ENCODE results near the gene EIPR1. TPM values are rescaled to one million over a fixed set of nuclear protein-coding genes. Genes with fewer than 3 reads are reported as not detected.

Gene EIPR1
- total and polyA plus RNA-seq, 2 of the 13 experiments (the other 11 are each of a cell fraction or from before 2014, with no cell fraction given): 70.0 to 96.3 TPM

GRCh38 chr2:3264010-3264744 is 113.4 kb downstream of the EIPR1 start:
- Histone ChIP-seq H3K27me3 (ENCODE audit: control insufficient read depth in 1 of 2, insufficient read depth in 2 of 2, low read length in 2 of 2) (no peaks in the 10 kb centered on the region), H3K9ac (ENCODE audit: insufficient read depth, low read depth, low read length) (no peak overlapping the region), H3K9me3 (ENCODE audit: low read length) (no peaks in the 10 kb centered on the region), H3K4me3 (replicated peaks in 1 of 3; ENCODE audit: insufficient read depth in 1 of 3, low read depth in 2 of 3, low read length in 3 of 3) (no peak overlapping the region), H3K27ac (ENCODE audit: extremely low read length, insufficient read depth, low read length) (no peak overlapping the region), H3K4me1 (ENCODE audit: insufficient read depth, low read length) (no peaks in the 10 kb centered on the region), H3K79me2 (ENCODE audit: insufficient read depth, low read length) (peaks cover 3% of the 10 kb centered on the region), H4K20me1 (ENCODE audit: insufficient read depth, low read length) (peaks cover 4% of the 10 kb centered on the region; the same call in 1 of the 2 replicates), H3K36me3 (replicated peaks in 1 of 2; ENCODE audit: control insufficient read depth in 1 of 2, insufficient read depth in 2 of 2, low read length in 2 of 2) (peaks cover 12 to 21% of the 10 kb centered on the region in 2 experiments; a peak in 3 of 5 replicates), H2AFZ (ENCODE audit: low read length) (no peak overlapping the region), H3K4me2 (ENCODE audit: low read depth, low read length) (no peak overlapping the region)
- POLR2A ChIA-PET: no interaction called here
- TF ChIP-seq KLF9 (CRISPR knock-in tag; IDR thresholded peaks at IDR 0.05; ENCODE audit: low read depth): no peak
- no peak for TF ChIP-seq ZNF777 (CRISPR knock-in tag; IDR thresholded peaks at IDR 0.05)
- TF ChIP-seq ZNF784 (CRISPR knock-in tag; IDR thresholded peaks at IDR 0.05; ENCODE audit: borderline replicate concordance): no peak
- no peak for TF ChIP-seq HCFC1 (IDR thresholded peaks at IDR 0.05; ENCODE audit: low read depth, low read length)
- TF ChIP-seq DPF2 (CRISPR knock-in tag; IDR thresholded peaks at IDR 0.05; ENCODE audit: borderline replicate concordance, low read depth): no peak
- BruUV-seq (replicated peaks): no TSS peak
- ATAC-seq (no peak), DNase-seq (ENCODE audit: low spot score) (no peak), FAIRE-seq (no peak)
- intact Hi-C loops (cut with micrococcal nuclease; ENCODE audit: unreplicated experiment) (no loop called here), in situ Hi-C loops (cut with HindIII; ENCODE audit: extremely low pct_ligation_motif_present, low pct_unique_long_range_greater_than_20kb) (no loop called here)
- 97% methylated on average over 12 of the region's 12 CpGs for WGBS (ENCODE audit: low lambda C conversion rate)
- CTCF ChIA-PET (ENCODE audit: low intra/inter-chr PET ratio, low total read pairs): no interaction called here

- H3K36me3 ChIP-seq (replicated peaks in 1 of 2; ENCODE audit: control insufficient read depth in 1 of 2, insufficient read depth in 2 of 2, low read length in 2 of 2): peaks cover 9 to 15% of the 10 kb centered on the region in 2 experiments; a peak in 3 of 5 replicates
- BruUV-seq (replicated peaks): no TSS peak
- H3K4me3 ChIP-seq (replicated peaks in 1 of 3; ENCODE audit: insufficient read depth in 1 of 3, low read depth in 2 of 3, low read length in 3 of 3): no peak overlapping the region
- H3K9ac ChIP-seq (ENCODE audit: insufficient read depth, low read depth, low read length): no peak overlapping the region
- CTCF ChIA-PET (ENCODE audit: low intra/inter-chr PET ratio, low total read pairs): no interaction called here
- FAIRE-seq (no peak), ATAC-seq (no peak), DNase-seq (ENCODE audit: low spot score) (no peak)
- H3K4me2 ChIP-seq (ENCODE audit: low read depth, low read length): no peak overlapping the region
- H4K20me1 ChIP-seq (ENCODE audit: insufficient read depth, low read length): peaks cover 4% of the 10 kb centered on the region; the same call in 1 of the 2 replicates
- in situ Hi-C loops (cut with HindIII; ENCODE audit: extremely low pct_ligation_motif_present, low pct_unique_long_range_greater_than_20kb): no loop called here
- TF ChIP-seq, protein P1, sequence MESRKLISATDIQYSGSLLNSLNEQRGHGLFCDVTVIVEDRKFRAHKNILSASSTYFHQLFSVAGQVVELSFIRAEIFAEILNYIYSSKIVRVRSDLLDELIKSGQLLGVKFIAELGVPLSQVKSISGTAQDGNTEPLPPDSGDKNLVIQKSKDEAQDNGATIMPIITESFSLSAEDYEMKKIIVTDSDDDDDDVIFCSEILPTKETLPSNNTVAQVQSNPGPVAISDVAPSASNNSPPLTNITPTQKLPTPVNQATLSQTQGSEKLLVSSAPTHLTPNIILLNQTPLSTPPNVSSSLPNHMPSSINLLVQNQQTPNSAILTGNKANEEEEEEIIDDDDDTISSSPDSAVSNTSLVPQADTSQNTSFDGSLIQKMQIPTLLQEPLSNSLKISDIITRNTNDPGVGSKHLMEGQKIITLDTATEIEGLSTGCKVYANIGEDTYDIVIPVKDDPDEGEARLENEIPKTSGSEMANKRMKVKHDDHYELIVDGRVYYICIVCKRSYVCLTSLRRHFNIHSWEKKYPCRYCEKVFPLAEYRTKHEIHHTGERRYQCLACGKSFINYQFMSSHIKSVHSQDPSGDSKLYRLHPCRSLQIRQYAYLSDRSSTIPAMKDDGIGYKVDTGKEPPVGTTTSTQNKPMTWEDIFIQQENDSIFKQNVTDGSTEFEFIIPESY (CRISPR knock-in tag; IDR thresholded peaks at IDR 0.05): peak; percentile 70
- TF ChIP-seq AGO2 (optimal IDR thresholded peaks at IDR 0.05; ENCODE audit: low read depth, low read length): peak; percentile 29
- TF ChIP-seq, protein P2, sequence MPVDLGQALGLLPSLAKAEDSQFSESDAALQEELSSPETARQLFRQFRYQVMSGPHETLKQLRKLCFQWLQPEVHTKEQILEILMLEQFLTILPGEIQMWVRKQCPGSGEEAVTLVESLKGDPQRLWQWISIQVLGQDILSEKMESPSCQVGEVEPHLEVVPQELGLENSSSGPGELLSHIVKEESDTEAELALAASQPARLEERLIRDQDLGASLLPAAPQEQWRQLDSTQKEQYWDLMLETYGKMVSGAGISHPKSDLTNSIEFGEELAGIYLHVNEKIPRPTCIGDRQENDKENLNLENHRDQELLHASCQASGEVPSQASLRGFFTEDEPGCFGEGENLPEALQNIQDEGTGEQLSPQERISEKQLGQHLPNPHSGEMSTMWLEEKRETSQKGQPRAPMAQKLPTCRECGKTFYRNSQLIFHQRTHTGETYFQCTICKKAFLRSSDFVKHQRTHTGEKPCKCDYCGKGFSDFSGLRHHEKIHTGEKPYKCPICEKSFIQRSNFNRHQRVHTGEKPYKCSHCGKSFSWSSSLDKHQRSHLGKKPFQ (CRISPR knock-in tag; IDR thresholded peaks at IDR 0.05; ENCODE audit: insufficient replicate concordance): no peak
- intact Hi-C loops (cut with micrococcal nuclease; ENCODE audit: unreplicated experiment): no loop called here
- H3K79me2 ChIP-seq (ENCODE audit: insufficient read depth, low read length): peaks cover 3% of the 10 kb centered on the region
- WGBS (ENCODE audit: low lambda C conversion rate): 97% methylated on average over 8 of the region's 16 CpGs
- no peaks in the 10 kb centered on the region for H3K9me3 ChIP-seq (ENCODE audit: low read length)
- no peaks in the 10 kb centered on the region for H3K27me3 ChIP-seq (ENCODE audit: control insufficient read depth in 1 of 2, insufficient read depth in 2 of 2, low read length in 2 of 2)
- H2AFZ ChIP-seq (ENCODE audit: low read length): no peak overlapping the region
- POLR2A ChIA-PET: no interaction called here
- H3K27ac ChIP-seq (ENCODE audit: extremely low read length, insufficient read depth, low read length): no peak overlapping the region
- no peaks in the 10 kb centered on the region for H3K4me1 ChIP-seq (ENCODE audit: insufficient read depth, low read length)
These were observed 114.1 kb downstream of the EIPR1 start for GRCh38 chr2:3263487-3263886.

Measured in HepG2 (cell line).